Ovary (tissue), 3 donors: ENCODE measurements around the gene CARMIL1.

ENCODE experiments used
- CTCF ChIP-seq, 3 donors: fragments of 450-650 bp in 2 of 3; fragments of 200-600 bp in 1 of 3; IDR thresholded peaks; one replicate each; pipeline versions ENCODE4 v1.5.1 to v1.8.0; 2016 to 2022; ENCODE audit warnings: antibody characterized with exemption in 3 of 3, mild to moderate bottlenecking in 1 of 3
- EP300 ChIP-seq: sonication (generic); formaldehyde crosslinking; IDR thresholded peaks from one replicate; pipeline ENCODE4 v1.6.1; 2017; ENCODE audit warnings: antibody characterized with exemption
- POLR2A ChIP-seq: fragments of 450-650 bp; IDR thresholded peaks from one replicate; pipeline ENCODE4 v1.6.1; 2017; ENCODE audit warnings: antibody characterized with exemption, mild to moderate bottlenecking, moderate library complexity
- donor health status: DM: no; HTN: no; CAD: no.

GRCh38 chr6:25490018-25490801 is 211.0 kb downstream of the CARMIL1 start:
- peak; percentile 58 to 73 (median 71) for TF ChIP-seq CTCF (IDR thresholded peaks at IDR 0.05)
- TF ChIP-seq POLR2A = no peak
- TF ChIP-seq EP300 = no peak
